ENCODE results near the gene RIMBP2. TPM values are rescaled to one million over a fixed set of nuclear protein-coding genes. Genes with fewer than 3 reads are reported as not detected.

Gene RIMBP2
- polyA plus RNA-seq, 1 of the 3 experiments (the other 2 are of a cell fraction): 0.90 TPM

GRCh38 chr12:130715150-130715997 is 725 bp downstream of the RIMBP2 start:
- peak; percentile 70 for DNase-seq
- ChIA-PET CTCF (interaction anchor here (1.1 to 4.1 kb wide), 4 partner anchors 30 to 138 kb away, joined by 3 to 33 read pairs (median 6); no protein-coding TSS in a partner anchor), POLR2A (interaction anchor here (0.9 to 2.3 kb wide), 6 partner anchors 8 to 157 kb away, joined by 3 to 10 read pairs (median 6); no protein-coding TSS in a partner anchor)
- Histone ChIP-seq H3K79me2 (ENCODE audit: insufficient read depth) (no peaks in the 10 kb centered on the region), H3K9ac (no peak overlapping the region), H3K27ac (ENCODE audit: low read depth in 2 of 2, low read length in 1 of 2) (peak overlapping the region in 1 of 2 experiments; percentile 84; a peak in 2 of 4 replicates), H3K9me2 (no peaks in the 10 kb centered on the region), H3K27me3 (ENCODE audit: insufficient read depth) (no peaks in the 10 kb centered on the region), H3K9me3 (no peaks in the 10 kb centered on the region), H3F3A (replicated peaks; ENCODE audit: insufficient read depth) (no peaks in the 10 kb centered on the region), H3K36me3 (replicated peaks in 1 of 2; ENCODE audit: control insufficient read depth in 1 of 2, insufficient read depth in 2 of 2, low read length in 1 of 2) (no peaks in the 10 kb centered on the region), H2AFZ (ENCODE audit: low read depth) (no peak overlapping the region), H4K20me1 (ENCODE audit: insufficient read depth) (no peaks in the 10 kb centered on the region), H3K4me2 (no peak overlapping the region), H3K4me1 (ENCODE audit: control insufficient read depth in 1 of 2, insufficient read depth in 2 of 2, low read depth in 1 of 2, low read length in 1 of 2) (peaks cover 0 to 39% of the 10 kb centered on the region in 2 experiments; a peak in 1 of 4 replicates), H3K4me3 (ENCODE audit: low read depth in 2 of 2, low read length in 1 of 2) (peak overlapping the region in 1 of 2 experiments; percentile 60; a peak in 2 of 4 replicates)
- TF ChIP-seq MXI1 (IDR thresholded peaks at IDR 0.05; ENCODE audit: low read depth, low read length) (peak; percentile 73; the same call in 1 of the 2 replicates), EP300 (IDR thresholded peaks at IDR 0.05; ENCODE audit: borderline replicate concordance in 1 of 2, low read depth in 1 of 2, low read length in 1 of 2) (no peak), FOSL2 (IDR thresholded peaks at IDR 0.05; ENCODE audit: borderline replicate concordance, low read depth) (no peak), GATA2 (CRISPR knock-in tag; IDR thresholded peaks at IDR 0.05) (peak; percentile 22; the same call in 1 of the 2 replicates), RAD21 (IDR thresholded peaks at IDR 0.05; ENCODE audit: low read length) (peak; percentile 8; the same call in 1 of the 2 replicates)
- 6% methylated on average over 23 of the region's 42 CpGs for WGBS (ENCODE audit: low lambda C conversion rate)

GRCh38 chr12:130714591-130715149 is 1.4 kb downstream of the RIMBP2 start:
- H3K9me2 ChIP-seq: no peaks in the 10 kb centered on the region
- peak overlapping the region in 1 of 2 experiments; percentile 84; a peak in 2 of 4 replicates for H3K27ac ChIP-seq (ENCODE audit: low read depth in 2 of 2, low read length in 1 of 2)
- H3K27me3 ChIP-seq (ENCODE audit: insufficient read depth): no peaks in the 10 kb centered on the region
- TF ChIP-seq USF1 (IDR thresholded peaks at IDR 0.05; ENCODE audit: borderline replicate concordance, low read depth) (no peak), MXI1 (IDR thresholded peaks at IDR 0.05; ENCODE audit: low read depth, low read length) (peak; percentile 57; the same call in 1 of the 2 replicates)
- no peaks in the 10 kb centered on the region for H4K20me1 ChIP-seq (ENCODE audit: insufficient read depth)
- peak overlapping the region in 1 of 2 experiments; percentile 60; a peak in 2 of 4 replicates for H3K4me3 ChIP-seq (ENCODE audit: low read depth in 2 of 2, low read length in 1 of 2)
- H3K9me3 ChIP-seq: no peaks in the 10 kb centered on the region
- peaks cover 0 to 41% of the 10 kb centered on the region in 2 experiments; a peak in 1 of 4 replicates for H3K4me1 ChIP-seq (ENCODE audit: control insufficient read depth in 1 of 2, insufficient read depth in 2 of 2, low read depth in 1 of 2, low read length in 1 of 2)
- ChIA-PET CTCF (interaction anchor here (0.7 to 4.1 kb wide), 6 partner anchors 10 to 138 kb away, joined by 3 to 33 read pairs (median 4); no protein-coding TSS in a partner anchor), POLR2A (interaction anchor here (0.9 to 2.0 kb wide), 4 partner anchors 10 to 156 kb away, joined by 3 to 10 read pairs (median 6); no protein-coding TSS in a partner anchor)
- WGBS (ENCODE audit: low lambda C conversion rate): 5% methylated on average over 15 of the region's 20 CpGs
- H3F3A ChIP-seq (replicated peaks; ENCODE audit: insufficient read depth): no peaks in the 10 kb centered on the region
- DNase-seq: peak; percentile 78
- H3K36me3 ChIP-seq (replicated peaks in 1 of 2; ENCODE audit: control insufficient read depth in 1 of 2, insufficient read depth in 2 of 2, low read length in 1 of 2): no peaks in the 10 kb centered on the region
- no peak overlapping the region for H3K4me2 ChIP-seq
- H3K79me2 ChIP-seq (ENCODE audit: insufficient read depth): no peaks in the 10 kb centered on the region
- H3K9ac ChIP-seq: no peak overlapping the region
- H2AFZ ChIP-seq (ENCODE audit: low read depth): no peak overlapping the region

Measured in SK-N-SH (cell line).